Fibroblast of the aortic adventitia (primary cell): Measurements from ENCODE around the gene TOP3A. TPM values are rescaled to one million over a fixed set of nuclear protein-coding genes. Genes with fewer than 3 reads are reported as not detected.
A peak's percentile ranks its signal among the peaks of the same experiment; 100 is the strongest.

ENCODE experiments used
- DNase-seq: peaks from one replicate; pipeline ENCODE4 v3.0.0-alpha.2; 2010; ENCODE audit warnings: low read depth
- H3K4me3 ChIP-seq: 2 replicates; pipeline ENCODE4 v1.5.1; 2011; ENCODE audit warnings: low read depth, mild to moderate bottlenecking, control low read depth, low read length, moderate library complexity
- CTCF ChIP-seq: IDR thresholded peaks from 2 replicates; pipeline ENCODE4 v1.5.1; 2011; ENCODE audit warnings: mild to moderate bottlenecking, low read length, control low read depth, inconsistent platforms; ENCODE audit not compliant: insufficient read depth
- total RNA-seq: library from RNA; depleted of rRNA; stranded (reverse); fragments of >200 nt; gene quantifications from 2 replicates; pipeline ENCODE4 v1.2.3, GENCODE V29; 2012; ENCODE audit warnings: low replicate concordance

Gene TOP3A
- total RNA-seq, 1 donor, result 50.0 TPM

- H3K4me3 ChIP-seq, result no peak overlapping the region
- no peak for DNase-seq
- TF ChIP-seq CTCF, result no peak
Measured at GRCh38 chr17:18267366-18267765, 47.4 kb downstream of the TOP3A start.

GRCh38 chr17:18263885-18264682 is 50.7 kb downstream of the TOP3A start:
- TF ChIP-seq CTCF, result no peak
- no peak for DNase-seq
- no peak overlapping the region for H3K4me3 ChIP-seq

GRCh38 chr17:18262641-18263040 is 52.2 kb downstream of the TOP3A start:
- no peak overlapping the region for H3K4me3 ChIP-seq
- no peak for TF ChIP-seq CTCF
- DNase-seq, result no peak

GRCh38 chr17:18262111-18262510 is 52.7 kb downstream of the TOP3A start:
- peak overlapping the region; percentile 89 for H3K4me3 ChIP-seq
- no peak for DNase-seq
- no peak for TF ChIP-seq CTCF

- H3K4me3 ChIP-seq, result peak overlapping the region; percentile 89
- DNase-seq, result no peak
- TF ChIP-seq CTCF, result no peak
Measured at GRCh38 chr17:18261659-18262058, 53.1 kb downstream of the TOP3A start.

- H3K4me3 ChIP-seq, result peak overlapping the region; percentile 89
- peak; percentile 38 for DNase-seq
- TF ChIP-seq CTCF, result no peak
Measured at GRCh38 chr17:18261146-18261515, 53.7 kb downstream of the TOP3A start.
